ENCODE measurements around the gene ALG1L2. TPM values are rescaled to one million over a fixed set of nuclear protein-coding genes. Genes with fewer than 3 reads are reported as not detected.
"Not testable (repeated sequence)": the region's sequence is repeated elsewhere in the genome, so short reads cannot be mapped to it uniquely, and the experiment has no call there.

ALG1L2 gene
- not detected in 2 replicates for total RNA-seq

DNA sequence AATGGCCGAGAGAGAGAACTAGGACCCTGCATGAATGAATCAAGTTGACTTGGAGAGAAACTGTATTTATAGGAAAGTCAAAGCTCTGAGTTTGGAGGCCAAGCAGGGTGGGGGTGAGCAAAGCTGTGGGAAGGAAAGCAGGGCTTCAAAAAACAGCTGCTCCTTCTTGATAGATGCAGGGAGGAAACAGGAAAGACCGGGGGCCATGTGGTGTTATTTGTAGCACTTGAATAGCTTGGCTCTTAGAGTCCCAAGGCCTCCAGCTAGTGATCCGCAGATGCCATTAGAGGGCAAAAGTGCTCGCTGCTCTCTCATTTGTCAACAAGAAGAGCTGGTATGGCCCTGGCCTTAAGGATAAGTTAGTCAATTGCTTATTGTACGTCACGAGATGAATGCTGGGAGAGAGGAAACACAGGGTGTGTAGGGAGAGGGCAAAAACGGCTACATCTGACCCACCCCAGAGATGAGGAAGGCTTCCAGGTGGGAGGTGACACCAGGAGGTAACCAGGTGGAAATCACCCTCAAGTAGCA lies at the start of gene ALG1L2:
Gene ALG1L2 (plus strand): TSS at position 481 of the 531 bp plus-strand sequence. CDS start 186 bp downstream, outside the sequence.
- intact Hi-C loops (cut with micrococcal nuclease), result no loop called here

- intact Hi-C loops (cut with micrococcal nuclease), result not testable (repeated sequence)
Measured at GRCh38 chr3:130037126-130037815, 44.4 kb upstream of the ALG1L2 start.

GRCh38 chr3:130042736-130043135 lies 38.9 kb upstream of the ALG1L2 start:
- intact Hi-C loops (cut with micrococcal nuclease), result not testable (repeated sequence)

GRCh38 chr3:130043658-130044057 lies 38.0 kb upstream of the ALG1L2 start:
- intact Hi-C loops (cut with micrococcal nuclease), result not testable (repeated sequence)

DNA sequence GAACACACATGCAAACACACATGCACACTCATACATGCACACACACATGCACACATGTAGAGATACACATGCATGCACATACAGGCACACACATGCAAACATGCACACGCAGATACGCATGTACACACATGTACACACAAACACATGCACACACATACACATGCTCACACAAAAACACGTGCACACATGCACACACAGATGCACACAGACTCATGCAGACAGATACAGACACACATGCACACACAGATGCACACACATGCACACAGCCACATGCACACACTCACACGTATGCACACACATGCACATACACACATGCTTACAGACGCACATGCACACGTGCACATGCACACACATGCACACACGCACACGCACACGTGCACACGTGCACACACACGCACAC lies 37.3 kb upstream of the ALG1L2 start:
- intact Hi-C loops (cut with micrococcal nuclease), result no loop called here

GRCh38 chr3:130048726-130049125 lies 32.9 kb upstream of the ALG1L2 start:
- intact Hi-C loops (cut with micrococcal nuclease), result no loop called here

GRCh38 chr3:130052366-130052765 lies 29.3 kb upstream of the ALG1L2 start:
- intact Hi-C loops (cut with micrococcal nuclease), result not testable (repeated sequence)

DNA sequence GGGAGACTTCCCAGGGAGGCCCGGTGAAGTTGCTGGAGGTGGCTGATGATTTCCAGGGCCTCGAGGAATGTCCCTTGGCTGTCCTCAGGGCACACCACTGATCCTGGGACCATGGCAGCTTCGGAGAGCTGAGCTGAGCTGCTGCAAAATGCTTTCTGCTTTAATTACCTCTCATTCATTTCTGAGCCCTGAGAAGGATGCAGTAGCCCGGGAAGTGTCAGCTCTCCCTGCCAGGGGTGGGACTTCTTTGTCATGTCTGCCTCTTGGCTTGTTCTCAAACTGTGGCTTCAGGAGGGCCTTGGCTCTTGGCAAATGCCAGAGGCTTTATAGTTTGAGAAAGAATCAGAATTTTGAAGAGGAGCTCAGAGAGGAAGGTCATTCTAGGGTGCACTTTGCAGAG lies 28.7 kb upstream of the ALG1L2 start:
- intact Hi-C loops (cut with micrococcal nuclease), result not testable (repeated sequence)

- intact Hi-C loops (cut with micrococcal nuclease), result not testable (repeated sequence)
Measured at GRCh38 chr3:130057536-130058266, 23.9 kb upstream of the ALG1L2 start.

DNA sequence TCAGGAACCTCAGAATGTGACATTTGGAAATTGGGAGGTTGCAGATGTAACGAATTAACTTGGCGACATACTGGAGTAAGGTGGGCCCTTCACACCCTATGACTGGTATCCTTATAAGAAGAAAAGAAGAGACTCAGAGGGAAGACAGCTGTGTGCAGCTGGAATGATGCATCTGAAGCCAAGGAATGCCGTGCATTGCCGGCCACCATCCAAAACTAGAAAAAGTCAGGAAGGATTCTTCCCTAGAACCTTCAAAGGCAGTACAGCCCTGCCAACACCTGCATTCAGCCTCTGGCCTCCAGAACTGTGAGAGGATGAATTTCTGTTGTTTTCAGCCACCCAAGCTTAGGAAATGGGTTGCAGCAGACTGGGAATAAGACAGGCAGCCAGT lies 23.4 kb upstream of the ALG1L2 start:
- intact Hi-C loops (cut with micrococcal nuclease), result not testable (repeated sequence)

DNA sequence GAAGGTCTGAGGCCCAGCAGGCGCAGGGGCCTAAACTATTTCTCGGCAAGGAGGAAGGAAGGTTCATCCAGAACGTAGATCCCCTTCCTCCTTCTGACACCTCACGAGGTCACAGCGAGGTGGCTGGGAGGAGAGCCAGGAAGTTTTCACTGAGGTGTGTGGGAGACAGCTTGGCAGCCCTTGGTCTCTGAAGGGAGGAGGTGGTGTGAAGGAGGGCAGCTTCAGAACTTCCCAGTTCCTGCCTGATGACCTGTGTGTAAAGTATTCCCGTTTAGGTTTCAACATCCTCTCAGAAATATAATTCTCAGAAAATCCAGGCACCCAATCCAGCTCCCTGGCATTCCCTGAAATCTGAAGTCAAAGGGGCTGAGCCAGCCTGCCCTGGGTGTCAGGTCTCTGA lies 22.9 kb upstream of the ALG1L2 start:
- intact Hi-C loops (cut with micrococcal nuclease), result not testable (repeated sequence)

DNA sequence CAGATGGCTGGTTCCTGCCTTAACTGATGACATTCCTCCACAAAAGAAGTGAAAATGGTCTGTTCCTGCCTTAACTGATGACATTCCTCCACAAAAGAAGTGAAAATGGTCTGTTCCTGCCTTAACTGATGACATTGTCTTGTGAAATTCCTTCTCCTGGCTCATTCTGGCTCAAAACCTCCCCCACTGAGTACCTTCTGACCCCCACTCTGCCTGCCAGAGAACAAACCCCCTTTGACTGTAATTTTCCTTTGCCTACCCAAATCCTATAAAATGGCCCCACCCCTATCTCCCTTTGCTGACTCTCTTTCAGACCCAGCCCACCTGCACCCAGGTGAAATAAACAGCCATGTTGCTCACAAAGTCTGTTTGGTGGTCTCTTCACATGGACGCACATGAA lies 22.5 kb upstream of the ALG1L2 start:
- intact Hi-C loops (cut with micrococcal nuclease), result not testable (repeated sequence)

GRCh38 chr3:130073582-130073981 lies 8.0 kb upstream of the ALG1L2 start:
- intact Hi-C loops (cut with micrococcal nuclease), result no loop called here

GRCh38 chr3:130077636-130078035 lies 4.0 kb upstream of the ALG1L2 start:
- intact Hi-C loops (cut with micrococcal nuclease), result no loop called here

GRCh38 chr3:130083363-130084090 lies 1.9 kb downstream of the ALG1L2 start:
- intact Hi-C loops (cut with micrococcal nuclease), result not testable (repeated sequence)

GRCh38 chr3:130084436-130084980 lies 2.9 kb downstream of the ALG1L2 start:
- intact Hi-C loops (cut with micrococcal nuclease), result no loop called here

DNA sequence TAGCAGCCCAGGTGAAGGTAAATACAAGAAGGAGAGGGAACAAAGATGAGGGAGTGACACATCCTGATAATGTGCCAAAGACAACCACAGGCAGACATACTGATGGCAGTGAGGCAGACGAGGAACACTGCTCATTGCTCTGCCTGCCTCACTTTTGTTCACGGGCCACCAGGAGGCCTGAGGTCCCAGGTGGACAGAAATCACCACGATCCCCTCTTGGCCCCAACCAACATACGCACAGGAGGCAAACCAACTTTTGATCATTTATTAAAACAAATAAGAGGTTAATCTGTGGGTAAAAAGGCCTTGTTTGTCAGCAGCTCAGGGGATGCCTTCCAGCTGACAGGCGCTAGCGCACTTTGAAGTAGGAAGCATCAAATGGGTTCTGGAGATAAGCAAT lies 4.2 kb downstream of the ALG1L2 start:
- intact Hi-C loops (cut with micrococcal nuclease), result no loop called here

- intact Hi-C loops (cut with micrococcal nuclease), result not testable (repeated sequence)
Measured at GRCh38 chr3:130086628-130087027, 5.0 kb downstream of the ALG1L2 start.

DNA sequence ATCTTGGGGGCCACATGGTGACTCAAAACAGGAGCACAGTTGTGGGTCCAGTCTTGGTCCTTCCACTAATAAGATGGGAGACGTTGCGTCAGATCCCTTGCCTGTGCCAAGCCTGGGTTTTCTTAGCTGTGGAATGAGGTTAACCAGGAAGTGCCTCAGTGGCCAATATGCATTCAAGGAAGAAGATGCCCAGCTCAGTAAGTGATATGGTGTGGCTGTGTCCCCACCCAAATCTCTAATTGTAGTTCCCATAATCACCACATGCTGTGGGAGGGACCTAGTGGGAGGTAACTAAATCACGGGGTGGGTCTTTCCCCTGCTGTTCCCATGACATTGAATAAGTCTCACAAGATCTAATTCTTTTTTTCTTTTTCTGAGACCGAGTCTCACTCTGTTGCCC lies 6.4 kb downstream of the ALG1L2 start:
- intact Hi-C loops (cut with micrococcal nuclease), result no loop called here

DNA sequence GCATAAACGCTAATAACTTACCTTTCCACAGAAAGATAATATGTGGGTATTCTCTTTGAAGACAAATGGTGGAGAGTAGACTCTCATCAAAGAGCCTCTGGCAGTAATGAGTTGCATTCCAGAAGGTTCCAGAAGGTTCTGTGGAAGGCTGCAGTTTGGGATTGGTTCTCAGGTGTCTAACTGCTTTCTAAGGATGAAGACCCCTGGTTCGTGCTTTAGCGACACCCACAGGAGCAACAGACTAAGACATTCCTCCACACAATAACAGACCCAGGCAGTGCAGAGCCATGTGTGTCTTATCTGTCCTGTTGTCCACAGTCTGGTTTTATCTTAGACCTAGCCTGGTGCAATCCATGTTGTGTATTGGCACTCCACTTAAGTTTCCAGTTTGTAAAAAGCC lies 9.1 kb downstream of the ALG1L2 start:
- intact Hi-C loops (cut with micrococcal nuclease), result loop anchor here (10.0 kb wide), 1 partner anchor 466 kb away; no protein-coding TSS in a partner anchor

DNA sequence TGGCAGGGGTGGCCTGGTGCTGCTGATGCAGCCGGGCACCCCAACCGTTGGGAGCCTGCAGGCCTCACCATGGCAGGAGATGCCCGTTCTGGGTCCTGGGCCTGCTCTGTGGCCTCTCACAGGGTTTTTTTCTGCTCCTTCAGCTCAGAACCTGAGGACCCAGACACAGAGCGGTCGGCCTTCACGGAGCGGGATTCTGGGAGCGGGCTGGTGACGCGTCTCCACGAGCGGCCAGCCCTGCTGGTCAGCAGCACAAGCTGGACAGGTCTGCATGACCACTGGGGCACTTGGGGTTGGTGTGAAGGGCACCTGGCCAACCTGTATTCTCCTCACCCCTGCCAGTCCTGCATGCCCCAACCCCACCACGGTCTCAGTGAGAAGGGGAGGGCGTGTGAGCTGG lies 10.3 kb downstream of the ALG1L2 start:
- intact Hi-C loops (cut with micrococcal nuclease), result loop anchor here (10.0 kb wide), 1 partner anchor 467 kb away; no protein-coding TSS in a partner anchor

Measured in T-helper 2 cell treated with Interferon-gamma antibody and Interleukin-4, amounts not matched to agents 100 ng/mL and 5 ng/mL, for 36 hours (primary cell).